Mammary epithelial cell (primary cell): ENCODE measurements around the gene TIGD3.

Experiments used
- CTCF ChIP-seq, 2 donors: IDR thresholded peaks in 1 of 2; conservative IDR thresholded peaks in 1 of 2; 2 replicates each; pipeline ENCODE4 v1.5.1; 2011 to 2012; ENCODE audit warnings: inconsistent platforms in 2 of 2, low read length in 2 of 2, mild to moderate bottlenecking in 2 of 2, control low read depth in 1 of 2, low read depth in 1 of 2; ENCODE audit not compliant: insufficient read depth in 1 of 2; ENCODE audit errors: extremely low read depth in 1 of 2
- EZH2 ChIP-seq: IDR thresholded peaks from 2 replicates; pipeline ENCODE4 v1.6.1; 2012; ENCODE audit warnings: low read length, inconsistent platforms, borderline replicate concordance

GRCh38 chr11:65386307-65387140 is 32.0 kb downstream of the TIGD3 start, which contains the start of gene FRMD8:
- TF ChIP-seq CTCF (conservative IDR thresholded peaks at IDR 0.05 in 1 of 2, IDR thresholded peaks at IDR 0.05 in 1 of 2; ENCODE audit: extremely low read depth in 1 of 2, insufficient read depth in 1 of 2, low read depth in 1 of 2, low read length in 2 of 2) (no peak), EZH2 (no peak)
